ENCODE data around the gene NDUFAF8. TPM values are rescaled to one million over a fixed set of nuclear protein-coding genes. Genes with fewer than 3 reads are reported as not detected.

The NDUFAF8 gene
- 58.6 and 64.9 TPM in 2 replicates for total RNA-seq (2021)
- Bru-seq, nascent RNA: percentile 82 among the genes with signal in this experiment
- percentile 79 among the genes with signal in this experiment for BruChase-seq, experiment 1, labeled RNA remaining after a 2-hour chase
- percentile 86 among the genes with signal in this experiment for BruChase-seq, experiment 2, labeled RNA remaining after a 6-hour chase
- long read RNA-seq, transcript NDUFAF8-201 (3 exons, 615 nt): major isoform, 35 of 50 reads
- long read RNA-seq, partial matches to known transcripts: 4 of 50 reads
- long read RNA-seq, other reads (novel, unspliced or antisense): 7 of 50 reads

- TF ChIP-seq EZH2 (IDR thresholded peaks at IDR 0.05; ENCODE audit: borderline replicate concordance, low read depth, low read length, poor library complexity, severe bottlenecking) (no peak), CTCF (conservative IDR thresholded peaks at IDR 0.05; ENCODE audit: low read depth, low read length) (no peak)
- Histone ChIP-seq H3K36me3 (ENCODE audit: insufficient read depth, low read length, poor library complexity, severe bottlenecking) (peaks cover 10% of the 10 kb centered on the region), H3K4me1 (ENCODE audit: insufficient read depth, low read length, poor library complexity, severe bottlenecking) (peaks cover 7% of the 10 kb centered on the region), H3K27me3 (replicated peaks; ENCODE audit: insufficient read depth, low read depth, low read length, poor library complexity) (no peaks in the 10 kb centered on the region), H3K9me3 (ENCODE audit: low read depth, low read length, poor library complexity, severe bottlenecking) (no peaks in the 10 kb centered on the region), H3K4me3 (ENCODE audit: low read depth, low read length, poor library complexity, severe bottlenecking) (peak within 1 kb of the TSS; percentile 84), H3K27ac (ENCODE audit: low read depth, low read length, poor library complexity, severe bottlenecking) (peak within 1 kb of the TSS; percentile 85)
- peak; percentile 99 for DNase-seq (ENCODE audit: low spot score)
- no TSS peak for BruUV-seq (replicated peaks)
- ChIA-PET CTCF (interaction anchor here (0.5 to 1.3 kb wide), 3 partner anchors 16 to 1019 kb away, joined by 3 to 4 read pairs (median 3); partner anchors contain the start of genes CEP131, SGSH and SLC26A11), POLR2A (ENCODE audit: low non-redundant PET) (interaction anchor here (0.6 to 0.7 kb wide), 3 partner anchors 9 to 247 kb away, joined by 3 to 5 read pairs (median 3); no protein-coding TSS in a partner anchor)
- intact Hi-C loops (cut with micrococcal nuclease; ENCODE audit: unreplicated experiment): no loop called here
These were observed at the start of gene NDUFAF8, which contains the start of gene TEPSIN for GRCh38 chr17:81238815-81239713. Gene NDUFAF8, plus strand, starts transcription at chr17:81239318. Its CDS starts 46 bp downstream, at chr17:81239364. Gene TEPSIN, minus strand, starts transcription at chr17:81239055. Its CDS starts 22 bp downstream, at chr17:81239033.

- Histone ChIP-seq H3K27ac (ENCODE audit: low read depth, low read length, poor library complexity, severe bottlenecking) (no peak overlapping the region), H3K36me3 (ENCODE audit: insufficient read depth, low read length, poor library complexity, severe bottlenecking) (peaks cover 5% of the 10 kb centered on the region), H3K9me3 (ENCODE audit: low read depth, low read length, poor library complexity, severe bottlenecking) (no peaks in the 10 kb centered on the region), H3K4me3 (ENCODE audit: low read depth, low read length, poor library complexity, severe bottlenecking) (no peak overlapping the region), H3K27me3 (replicated peaks; ENCODE audit: insufficient read depth, low read depth, low read length, poor library complexity) (no peaks in the 10 kb centered on the region), H3K4me1 (ENCODE audit: insufficient read depth, low read length, poor library complexity, severe bottlenecking) (no peaks in the 10 kb centered on the region)
- TF ChIP-seq CTCF (conservative IDR thresholded peaks at IDR 0.05; ENCODE audit: low read depth, low read length) (0 out of 2 replicates have a peak, but pooled peaks have one; percentile 17), EZH2 (IDR thresholded peaks at IDR 0.05; ENCODE audit: borderline replicate concordance, low read depth, low read length, poor library complexity, severe bottlenecking) (no peak)
- intact Hi-C loops (cut with micrococcal nuclease; ENCODE audit: unreplicated experiment): no loop called here
- DNase-seq (ENCODE audit: low spot score): no peak
- POLR2A ChIA-PET (ENCODE audit: low non-redundant PET): no interaction called here
- CTCF ChIA-PET: no interaction called here
- BruUV-seq (replicated peaks): no TSS peak
These were observed 49.2 kb upstream of the NDUFAF8 start for GRCh38 chr17:81189670-81190530.

- BruUV-seq (replicated peaks): no TSS peak
- Histone ChIP-seq H3K9me3 (ENCODE audit: low read depth, low read length, poor library complexity, severe bottlenecking) (no peaks in the 10 kb centered on the region), H3K4me3 (ENCODE audit: low read depth, low read length, poor library complexity, severe bottlenecking) (no peak overlapping the region), H3K36me3 (ENCODE audit: insufficient read depth, low read length, poor library complexity, severe bottlenecking) (peaks cover 5% of the 10 kb centered on the region), H3K4me1 (ENCODE audit: insufficient read depth, low read length, poor library complexity, severe bottlenecking) (no peaks in the 10 kb centered on the region), H3K27ac (ENCODE audit: low read depth, low read length, poor library complexity, severe bottlenecking) (no peak overlapping the region), H3K27me3 (replicated peaks; ENCODE audit: insufficient read depth, low read depth, low read length, poor library complexity) (no peaks in the 10 kb centered on the region)
- TF ChIP-seq EZH2 (IDR thresholded peaks at IDR 0.05; ENCODE audit: borderline replicate concordance, low read depth, low read length, poor library complexity, severe bottlenecking): no peak
- no peak for TF ChIP-seq CTCF (conservative IDR thresholded peaks at IDR 0.05; ENCODE audit: low read depth, low read length)
- ChIA-PET CTCF (no interaction called here), POLR2A (ENCODE audit: low non-redundant PET) (no interaction called here)
- no peak for DNase-seq (ENCODE audit: low spot score)
- intact Hi-C loops (cut with micrococcal nuclease; ENCODE audit: unreplicated experiment): no loop called here
These were observed 48.5 kb upstream of the NDUFAF8 start for GRCh38 chr17:81190591-81190990.
